Erythroblast (primary cell): ENCODE results near the gene MEGF8.

Experiments used
- GATA1 ChIP-seq: IDR thresholded peaks from 2 replicates; pipeline ENCODE4 v1.6.1; 2011; ENCODE audit warnings: low read depth, mild to moderate bottlenecking, control low read depth, low read length, moderate library complexity
- POLR2A ChIP-seq: IDR thresholded peaks from 2 replicates; pipeline ENCODE4 v1.6.1; 2011; ENCODE audit warnings: mild to moderate bottlenecking, low read length

GRCh38 chr19:42328854-42329253 is 3.4 kb downstream of the MEGF8 start:
- TF ChIP-seq POLR2A (no peak), GATA1 (no peak)
